ENCODE results near the gene TNFAIP8L1. TPM values are rescaled to one million over a fixed set of nuclear protein-coding genes. Genes with fewer than 3 reads are reported as not detected.
"Not testable (repeated sequence)": the region's sequence is repeated elsewhere in the genome, so short reads cannot be mapped to it uniquely, and the experiment has no call there.

The TNFAIP8L1 gene
- total RNA-seq, 2 donors from 2014 or later: 8.3 to 10.3 TPM

- Mint-ChIP-seq H3K4me1 (ENCODE audit: low read depth in 2 of 2) (peaks cover 13 to 17% of the 10 kb centered on the region in 2 donors), H3K27ac (no peak overlapping the region), H3K36me3 (no peaks in the 10 kb centered on the region), H3K9me3 (no peaks in the 10 kb centered on the region), H3K27me3 (no peaks in the 10 kb centered on the region), H3K4me3 (no peak overlapping the region)
- ATAC-seq (no peak), DNase-seq (ENCODE audit: low spot score) (no peak)
These were observed 23.5 kb downstream of the TNFAIP8L1 start for GRCh38 chr19:4662812-4663211.

GRCh38 chr19:4664642-4665041 is 25.3 kb downstream of the TNFAIP8L1 start:
- Mint-ChIP-seq H3K36me3 (peaks cover 6% of the 10 kb centered on the region), H3K4me1 (ENCODE audit: low read depth in 2 of 2) (peaks cover 17 to 22% of the 10 kb centered on the region in 2 donors), H3K27ac (no peak overlapping the region), H3K4me3 (no peak overlapping the region), H3K27me3 (no peaks in the 10 kb centered on the region), H3K9me3 (no peaks in the 10 kb centered on the region)
- no peak for DNase-seq (ENCODE audit: low spot score)
- no peak for ATAC-seq

- DNase-seq (ENCODE audit: low spot score): peak; percentile 96
- ATAC-seq: peak; percentile 99
- H3K9me3 Mint-ChIP-seq: no peaks in the 10 kb centered on the region
These were observed 30.6 kb downstream of the TNFAIP8L1 start, which contains the start of gene MYDGF for GRCh38 chr19:4669723-4670480. Gene MYDGF (minus strand): TSS chr19:4670342. CDS start chr19:4670334, 8 bp downstream.

GRCh38 chr19:4671185-4671851 is 32.0 kb downstream of the TNFAIP8L1 start:
- no peak overlapping the region for H3K27ac Mint-ChIP-seq
- H3K9me3 Mint-ChIP-seq: no peaks in the 10 kb centered on the region
- ATAC-seq (no peak), DNase-seq (ENCODE audit: low spot score) (no peak)
- H3K4me3 Mint-ChIP-seq: peak overlapping the region; percentile 11
- peaks cover 6 to 15% of the 10 kb centered on the region in 2 donors for H3K4me1 Mint-ChIP-seq (ENCODE audit: low read depth in 2 of 2)
- H3K36me3 Mint-ChIP-seq: peaks cover 6% of the 10 kb centered on the region
- no peaks in the 10 kb centered on the region for H3K27me3 Mint-ChIP-seq

More at GRCh38 chr19:4669723-4670480, 30.6 kb downstream of the TNFAIP8L1 start, which contains the start of gene MYDGF:
- peaks cover 6% of the 10 kb centered on the region for H3K36me3 Mint-ChIP-seq
- H3K27ac Mint-ChIP-seq: peak within 1 kb of the TSS; percentile 79 to 92
- H3K4me1 Mint-ChIP-seq (ENCODE audit: low read depth in 2 of 2): peaks cover 6 to 15% of the 10 kb centered on the region in 2 donors
- no peaks in the 10 kb centered on the region for H3K27me3 Mint-ChIP-seq
- peak within 1 kb of the TSS; percentile 86 for H3K4me3 Mint-ChIP-seq

- Mint-ChIP-seq H3K4me1 (ENCODE audit: low read depth in 2 of 2) (peaks cover 5 to 13% of the 10 kb centered on the region in 2 donors), H3K36me3 (peaks cover 5% of the 10 kb centered on the region), H3K27me3 (no peaks in the 10 kb centered on the region), H3K4me3 (no peak overlapping the region), H3K27ac (no peak overlapping the region), H3K9me3 (no peaks in the 10 kb centered on the region)
- ATAC-seq (no peak), DNase-seq (ENCODE audit: low spot score) (no peak)
These were observed 33.9 kb downstream of the TNFAIP8L1 start for GRCh38 chr19:4673216-4673615.

- Mint-ChIP-seq H3K27ac (peak overlapping the region in 1 of 2 donors; percentile 42), H3K27me3 (no peaks in the 10 kb centered on the region), H3K9me3 (no peaks in the 10 kb centered on the region), H3K4me1 (ENCODE audit: low read depth in 2 of 2) (peaks cover 0 to 9% of the 10 kb centered on the region in 2 donors), H3K36me3 (no peaks in the 10 kb centered on the region), H3K4me3 (no peak overlapping the region)
- ATAC-seq (no peak), DNase-seq (ENCODE audit: low spot score) (no peak)
These were observed 34.4 kb downstream of the TNFAIP8L1 start for GRCh38 chr19:4673726-4674125.

- no peak for ATAC-seq
- H3K27ac Mint-ChIP-seq: no peak overlapping the region
These were observed 36.0 kb downstream of the TNFAIP8L1 start for GRCh38 chr19:4675346-4675745.

GRCh38 chr19:4676955-4677731 is 37.8 kb downstream of the TNFAIP8L1 start:
- H3K27ac Mint-ChIP-seq: no peak overlapping the region
- no peak for DNase-seq (ENCODE audit: low spot score)
- H3K27me3 Mint-ChIP-seq: no peaks in the 10 kb centered on the region

More at GRCh38 chr19:4675346-4675745, 36.0 kb downstream of the TNFAIP8L1 start:
- Mint-ChIP-seq H3K4me3 (no peak overlapping the region), H3K4me1 (ENCODE audit: low read depth in 2 of 2) (no peaks in the 10 kb centered on the region), H3K27me3 (no peaks in the 10 kb centered on the region), H3K9me3 (no peaks in the 10 kb centered on the region), H3K36me3 (no peaks in the 10 kb centered on the region)
- DNase-seq (ENCODE audit: low spot score): no peak

GRCh38 chr19:4678881-4679790 is 39.8 kb downstream of the TNFAIP8L1 start:
- Mint-ChIP-seq H3K27me3 (no peaks in the 10 kb centered on the region), H3K4me3 (no peak overlapping the region), H3K36me3 (no peaks in the 10 kb centered on the region), H3K9me3 (no peaks in the 10 kb centered on the region), H3K4me1 (ENCODE audit: low read depth in 2 of 2) (no peaks in the 10 kb centered on the region), H3K27ac (peak overlapping the region in 1 of 2 donors; percentile 45)
- DNase-seq (ENCODE audit: low spot score): no peak
- ATAC-seq: peak; percentile 32 to 59

More at GRCh38 chr19:4676955-4677731, 37.8 kb downstream of the TNFAIP8L1 start:
- H3K4me3 Mint-ChIP-seq: no peak overlapping the region
- no peaks in the 10 kb centered on the region for H3K36me3 Mint-ChIP-seq
- H3K4me1 Mint-ChIP-seq (ENCODE audit: low read depth in 2 of 2): no peaks in the 10 kb centered on the region
- ATAC-seq: no peak
- no peaks in the 10 kb centered on the region for H3K9me3 Mint-ChIP-seq

GRCh38 chr19:4680021-4680420 is 40.7 kb downstream of the TNFAIP8L1 start:
- H3K36me3 Mint-ChIP-seq; H3K27me3 Mint-ChIP-seq; ATAC-seq; H3K4me1 Mint-ChIP-seq (ENCODE audit: low read depth in 2 of 2); H3K4me3 Mint-ChIP-seq; H3K9me3 Mint-ChIP-seq; H3K27ac Mint-ChIP-seq; DNase-seq (ENCODE audit: low spot score): not testable (repeated sequence)

- ATAC-seq (no peak), DNase-seq (ENCODE audit: low spot score) (no peak)
- no peaks in the 10 kb centered on the region for H3K4me1 Mint-ChIP-seq (ENCODE audit: low read depth in 2 of 2)
- H3K9me3 Mint-ChIP-seq: no peaks in the 10 kb centered on the region
- H3K36me3 Mint-ChIP-seq: no peaks in the 10 kb centered on the region
- no peaks in the 10 kb centered on the region for H3K27me3 Mint-ChIP-seq
- no peak overlapping the region for H3K4me3 Mint-ChIP-seq
- no peak overlapping the region for H3K27ac Mint-ChIP-seq
These were observed 43.3 kb downstream of the TNFAIP8L1 start for GRCh38 chr19:4682417-4683200.

- Mint-ChIP-seq H3K4me3 (no peak overlapping the region), H3K36me3 (no peaks in the 10 kb centered on the region), H3K27me3 (no peaks in the 10 kb centered on the region), H3K9me3 (no peaks in the 10 kb centered on the region), H3K27ac (no peak overlapping the region), H3K4me1 (ENCODE audit: low read depth in 2 of 2) (no peaks in the 10 kb centered on the region)
- no peak for ATAC-seq
- no peak for DNase-seq (ENCODE audit: low spot score)
These were observed 45.2 kb downstream of the TNFAIP8L1 start for GRCh38 chr19:4684312-4685095.
